ENCODE measurements around the gene GNE.
A peak's percentile ranks its signal among the peaks of the same experiment; 100 is the strongest.
"Not testable (repeated sequence)": the region's sequence is repeated elsewhere in the genome, so short reads cannot be mapped to it uniquely, and the experiment has no call there.

GNE gene

GRCh38 chr9:36268007-36268427 lies 9.8 kb upstream of the GNE start:
- DNase-seq: no peak

GRCh38 chr9:36264896-36265295 lies 6.6 kb upstream of the GNE start:
- DNase-seq: no peak

- DNase-seq: no peak
These were observed 5.4 kb upstream of the GNE start for GRCh38 chr9:36263683-36264082.

- DNase-seq: no peak
These were observed 817 bp upstream of the GNE start for GRCh38 chr9:36258996-36259533.

GRCh38 chr9:36251428-36251827 lies 6.8 kb downstream of the GNE start:
- no peak for DNase-seq

- DNase-seq: no peak
These were observed 8.2 kb downstream of the GNE start for GRCh38 chr9:36250079-36250478.

- DNase-seq: no peak
These were observed 9.1 kb downstream of the GNE start for GRCh38 chr9:36249189-36249588.

- DNase-seq: peak in 1 of 5 donors; percentile 37
These were observed 10.2 kb downstream of the GNE start for GRCh38 chr9:36248061-36248460.

- DNase-seq: no peak
These were observed 10.9 kb downstream of the GNE start for GRCh38 chr9:36247356-36247755.

- no peak for DNase-seq
These were observed 12.3 kb downstream of the GNE start for GRCh38 chr9:36245906-36246305.

GRCh38 chr9:36239675-36240074 lies 18.6 kb downstream of the GNE start:
- DNase-seq: not testable (repeated sequence)

- not testable (repeated sequence) for DNase-seq
These were observed 19.0 kb downstream of the GNE start for GRCh38 chr9:36239205-36239604.

GRCh38 chr9:36237230-36237629 lies 21.0 kb downstream of the GNE start:
- no peak for DNase-seq

GRCh38 chr9:36222449-36222848 lies 35.8 kb downstream of the GNE start:
- no peak for DNase-seq

- DNase-seq: no peak
These were observed 36.6 kb downstream of the GNE start for GRCh38 chr9:36221667-36222066.

GRCh38 chr9:36218411-36218901 lies 39.8 kb downstream of the GNE start:
- DNase-seq: peak in 1 of 5 donors; percentile 76

GRCh38 chr9:36218011-36218410 lies 40.2 kb downstream of the GNE start:
- DNase-seq: no peak

- no peak for DNase-seq
These were observed 40.8 kb downstream of the GNE start for GRCh38 chr9:36217256-36217968.

- no peak for DNase-seq
These were observed 43.7 kb downstream of the GNE start for GRCh38 chr9:36214571-36214970.

GRCh38 chr9:36213989-36214388 lies 44.3 kb downstream of the GNE start:
- no peak for DNase-seq

GRCh38 chr9:36213387-36213786 lies 44.9 kb downstream of the GNE start:
- DNase-seq: no peak

- DNase-seq: no peak
These were observed 46.7 kb downstream of the GNE start for GRCh38 chr9:36211510-36211909.

- no peak for DNase-seq
These were observed 47.5 kb downstream of the GNE start for GRCh38 chr9:36210722-36211121.

- no peak for DNase-seq
These were observed 49.6 kb downstream of the GNE start for GRCh38 chr9:36208521-36209253.

Measured in T-helper 1 cell (primary cell).